Measurements from ENCODE around the gene SLAMF6. TPM values are rescaled to one million over a fixed set of nuclear protein-coding genes. Genes with fewer than 3 reads are reported as not detected.
"Not testable (repeated sequence)": the region's sequence is repeated elsewhere in the genome, so short reads cannot be mapped to it uniquely, and the experiment has no call there.

SLAMF6 gene
- total RNA-seq, 3 donors from 2014 or later = 1.1 to 3.2 (median 2.6) TPM

DNA sequence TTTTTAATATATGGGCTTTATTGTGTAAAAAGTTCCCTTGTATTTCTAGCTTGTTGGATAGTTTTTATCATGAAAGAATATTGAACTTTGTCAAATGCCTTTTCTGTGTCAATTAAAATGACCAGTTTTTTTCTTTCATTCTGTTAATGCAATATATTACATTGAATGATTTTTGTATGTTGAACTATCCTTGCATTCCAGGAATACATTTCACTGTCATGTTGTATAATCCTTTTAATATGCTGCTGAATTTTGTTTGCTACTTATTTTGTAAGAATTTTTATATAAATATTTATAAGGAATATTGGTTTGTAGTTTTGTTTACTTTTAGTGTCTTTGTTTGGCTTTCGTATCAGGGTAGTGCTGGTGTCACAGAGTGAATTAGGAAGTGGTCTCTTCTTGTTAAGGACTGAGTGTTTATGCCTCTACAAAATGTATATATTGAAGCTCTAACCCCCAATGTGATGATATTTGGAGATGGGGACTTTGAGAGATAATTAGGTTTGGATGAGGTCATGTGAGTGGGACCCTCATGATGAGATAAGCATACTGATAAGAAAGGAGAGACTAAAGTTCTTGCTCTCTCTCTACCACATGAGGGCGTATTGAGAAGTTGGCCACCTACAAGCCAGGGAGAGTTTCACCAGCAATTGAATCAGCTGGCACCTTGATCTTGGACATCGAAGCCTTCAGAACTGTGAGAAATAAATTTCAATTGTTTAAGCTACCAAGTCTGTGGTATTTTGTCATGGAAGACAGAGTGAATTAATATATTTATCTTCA is 12.0 kb upstream of the SLAMF6 start:
- H3K27me3 ChIP-seq = no peaks in the 10 kb centered on the region
- no peak for TF ChIP-seq POLR2AphosphoS5 (IDR thresholded peaks at IDR 0.05)
- TF ChIP-seq POLR2A (IDR thresholded peaks at IDR 0.05) = no peak
- no peak for TF ChIP-seq CTCF (IDR thresholded peaks at IDR 0.05)
- no peak for DNase-seq (ENCODE audit: low spot score in 2 of 2)

GRCh38 chr1:160532557-160532813 is 9.4 kb upstream of the SLAMF6 start:
- H3K36me3 ChIP-seq; H3K27ac ChIP-seq; H3K4me3 ChIP-seq; H3K27me3 ChIP-seq; intact Hi-C loops (cut with DNase I; ENCODE audit: low total_unique reads); H3K4me1 ChIP-seq; DNase-seq (ENCODE audit: low spot score in 2 of 2): not testable (repeated sequence)
- peaks cover 8 to 39% of the 10 kb centered on the region in 2 donors for H3K9me3 ChIP-seq

More for the DNA sequence above, 12.0 kb upstream of the SLAMF6 start:
- no peak overlapping the region for H3K27ac ChIP-seq
- intact Hi-C loops (cut with DNase I; ENCODE audit: low total_unique reads) = no loop called here
- H3K9me3 ChIP-seq = peaks cover 8 to 39% of the 10 kb centered on the region in 2 donors
- H3K4me3 ChIP-seq = no peak overlapping the region
- H3K4me1 ChIP-seq = no peaks in the 10 kb centered on the region
- no peaks in the 10 kb centered on the region for H3K36me3 ChIP-seq

- H3K36me3 ChIP-seq; H3K27me3 ChIP-seq; H3K4me3 ChIP-seq; DNase-seq (ENCODE audit: low spot score in 2 of 2); intact Hi-C loops (cut with DNase I; ENCODE audit: low total_unique reads); H3K4me1 ChIP-seq; H3K27ac ChIP-seq: not testable (repeated sequence)
- peaks cover 8 to 37% of the 10 kb centered on the region in 2 donors for H3K9me3 ChIP-seq
These were observed 8.9 kb upstream of the SLAMF6 start for GRCh38 chr1:160531809-160532556.

- H3K4me3 ChIP-seq; H3K36me3 ChIP-seq; intact Hi-C loops (cut with DNase I; ENCODE audit: low total_unique reads); H3K27ac ChIP-seq; H3K27me3 ChIP-seq; H3K4me1 ChIP-seq; DNase-seq (ENCODE audit: low spot score in 2 of 2): not testable (repeated sequence)
- peaks cover 3 to 20% of the 10 kb centered on the region in 2 donors for H3K9me3 ChIP-seq
These were observed 6.4 kb upstream of the SLAMF6 start for GRCh38 chr1:160529401-160529952.

DNA sequence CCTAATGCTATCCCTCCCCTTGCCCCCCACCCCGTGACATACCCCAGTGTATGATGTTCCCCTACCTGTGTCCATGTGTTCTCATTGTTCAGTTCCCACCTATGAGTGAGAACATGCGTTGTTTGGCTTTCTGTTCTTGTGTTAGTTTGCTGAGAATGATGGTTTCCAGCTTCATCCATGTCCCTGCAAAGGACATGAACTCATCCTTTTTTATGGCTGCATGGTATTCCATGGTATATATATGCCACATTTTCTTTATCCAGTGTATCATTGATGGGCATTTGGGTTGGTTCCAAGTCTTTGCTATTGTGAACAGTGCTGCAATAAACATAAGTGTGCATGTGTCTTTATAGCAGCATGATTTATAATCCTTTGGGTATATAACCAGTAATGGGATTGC is 734 bp upstream of the SLAMF6 start:
- H3K36me3 ChIP-seq; H3K9me3 ChIP-seq; H3K4me1 ChIP-seq; H3K4me3 ChIP-seq; H3K27ac ChIP-seq; H3K27me3 ChIP-seq; intact Hi-C loops (cut with DNase I; ENCODE audit: low total_unique reads); DNase-seq (ENCODE audit: low spot score in 2 of 2): not testable (repeated sequence)

DNA sequence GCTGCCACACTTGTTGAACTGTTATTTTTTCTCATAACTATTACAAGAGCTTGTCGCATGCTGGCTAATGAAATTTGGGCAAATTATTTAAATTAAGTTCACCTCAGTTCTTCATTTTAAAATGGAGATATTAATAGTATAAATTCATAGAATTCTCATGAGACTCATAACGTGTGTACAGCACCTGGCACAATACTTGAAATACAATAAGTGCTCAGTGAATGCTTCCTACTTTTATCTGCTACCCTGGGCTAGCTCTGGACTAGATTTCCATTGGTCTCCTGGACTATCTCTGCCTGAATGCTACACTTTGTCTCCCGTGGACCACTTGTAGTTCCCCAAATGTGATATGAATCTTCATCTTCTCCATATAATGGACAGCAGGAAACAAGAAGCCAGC is 919 bp downstream of the SLAMF6 start:
- peaks cover 0 to 7% of the 10 kb centered on the region in 2 donors for H3K9me3 ChIP-seq
- no peaks in the 10 kb centered on the region for H3K36me3 ChIP-seq
- H3K27ac ChIP-seq = no peak overlapping the region
- no peaks in the 10 kb centered on the region for H3K4me1 ChIP-seq
- no peak for TF ChIP-seq POLR2AphosphoS5 (IDR thresholded peaks at IDR 0.05)
- TF ChIP-seq CTCF (IDR thresholded peaks at IDR 0.05) = no peak
- no peak for TF ChIP-seq POLR2A (IDR thresholded peaks at IDR 0.05)
- DNase-seq (ENCODE audit: low spot score in 2 of 2) = no peak
- H3K27me3 ChIP-seq = no peaks in the 10 kb centered on the region
- intact Hi-C loops (cut with DNase I; ENCODE audit: low total_unique reads) = no loop called here
- H3K4me3 ChIP-seq = peak overlapping the region in 1 of 3 donors; percentile 7

DNA sequence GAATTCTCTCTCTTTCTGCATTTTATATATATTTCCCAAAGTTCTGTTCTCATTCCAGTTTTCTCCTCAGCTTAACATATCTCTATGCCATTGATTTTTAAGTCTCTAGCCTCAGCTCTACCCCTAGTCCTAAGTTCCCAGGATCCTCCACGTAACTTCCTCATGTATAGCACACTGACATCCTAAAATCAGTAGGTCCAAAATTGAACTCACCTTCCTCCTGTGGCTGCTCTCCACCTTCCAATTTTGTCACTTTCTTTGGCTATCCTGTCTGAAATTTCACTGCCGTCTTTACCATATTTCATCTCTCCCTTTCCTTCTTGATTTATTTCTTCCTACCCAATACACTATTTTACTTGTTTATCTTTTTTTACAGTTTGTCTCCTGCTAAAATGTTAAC is 1.5 kb downstream of the SLAMF6 start:
- intact Hi-C loops (cut with DNase I; ENCODE audit: low total_unique reads) = no loop called here
- Histone ChIP-seq H3K4me1 (no peaks in the 10 kb centered on the region), H3K4me3 (no peak overlapping the region), H3K27me3 (no peaks in the 10 kb centered on the region), H3K27ac (no peak overlapping the region), H3K9me3 (peaks cover 0 to 7% of the 10 kb centered on the region in 2 donors), H3K36me3 (no peaks in the 10 kb centered on the region)
- no peak for DNase-seq (ENCODE audit: low spot score in 2 of 2)
- TF ChIP-seq POLR2A (IDR thresholded peaks at IDR 0.05) (no peak), POLR2AphosphoS5 (IDR thresholded peaks at IDR 0.05) (no peak), CTCF (IDR thresholded peaks at IDR 0.05) (no peak)

All from breast epithelium (tissue), 4 donors.